ENCODE results near the gene TSPO.

- TF ChIP-seq CTCF (IDR thresholded peaks at IDR 0.05) = no peak
- TF ChIP-seq SIN3A (IDR thresholded peaks at IDR 0.05; ENCODE audit: borderline replicate concordance, insufficient read depth, low read depth, low read length) = no peak
These were observed 15.0 kb downstream of the TSPO start for GRCh38 chr22:43166132-43166930.

Data from Panc1 (cell line).